Astrocyte (in vitro differentiated cells and primary cell): Measurements from ENCODE around the gene CMIP. TPM values are rescaled to one million over a fixed set of nuclear protein-coding genes. Genes with fewer than 3 reads are reported as not detected.

Source experiments
- DNase-seq: peaks from one replicate; pipeline ENCODE4 v3.0.0-alpha.2; 2010; ENCODE audit warnings: low read depth
- FAIRE-seq: peaks from 2 replicates; lab custom pipeline; 2011; peaks lifted over from hg19 to GRCh38; lab: Jason Lieb, UNC
- H2AFZ ChIP-seq: 2 replicates; pipeline ENCODE4 v1.6.0; 2012; ENCODE audit warnings: low read depth, low read length, inconsistent platforms
- H3K27ac ChIP-seq: 2 replicates; pipeline ENCODE4 v1.5.1; 2011; ENCODE audit warnings: low read depth, low read length, inconsistent platforms
- H3K27me3 ChIP-seq: 2 replicates; pipeline ENCODE4 v1.6.0; 2011; ENCODE audit warnings: low read length, inconsistent platforms; ENCODE audit not compliant: insufficient read depth
- H3K36me3 ChIP-seq: 2 replicates; pipeline ENCODE4 v1.5.1; 2011; ENCODE audit warnings: low read length, inconsistent platforms; ENCODE audit not compliant: insufficient read depth
- H3K4me1 ChIP-seq: 2 replicates; pipeline ENCODE4 v1.5.1; 2011; ENCODE audit warnings: low read length, inconsistent platforms; ENCODE audit not compliant: insufficient read depth
- H3K4me2 ChIP-seq: 2 replicates; pipeline ENCODE4 v1.6.0; 2012; ENCODE audit warnings: low read length, inconsistent platforms
- H3K4me3 ChIP-seq: 2 replicates; pipeline ENCODE4 v1.5.1; 2011; ENCODE audit warnings: low read depth, mild to moderate bottlenecking, low read length, inconsistent platforms; ENCODE audit not compliant: insufficient read depth
- H3K79me2 ChIP-seq: 2 replicates; pipeline ENCODE4 v1.6.0; 2012; ENCODE audit warnings: mild to moderate bottlenecking, low read length, inconsistent platforms; ENCODE audit not compliant: insufficient read depth
- H3K9ac ChIP-seq: 2 replicates; pipeline ENCODE4 v1.6.0; 2012; ENCODE audit warnings: mild to moderate bottlenecking, low read length, inconsistent platforms
- H3K9me3 ChIP-seq: 2 replicates; pipeline ENCODE4 v1.5.1; 2012; ENCODE audit warnings: low read depth, mild to moderate bottlenecking, low read length, inconsistent platforms; ENCODE audit not compliant: insufficient read depth
- H4K20me1 ChIP-seq: 2 replicates; pipeline ENCODE4 v1.6.0; 2012; ENCODE audit warnings: low read length, inconsistent platforms; ENCODE audit not compliant: insufficient read depth
- H3K27ac Mint-ChIP-seq: one replicate; pipeline ENCODE4 v1.8.0; 2021; ENCODE audit warnings: mild to moderate bottlenecking, mixed read lengths; ENCODE audit not compliant: unreplicated experiment
- H3K27me3 Mint-ChIP-seq: one replicate; pipeline ENCODE4 v1.8.0; 2021; ENCODE audit warnings: low read depth, mixed read lengths; ENCODE audit not compliant: unreplicated experiment
- H3K36me3 Mint-ChIP-seq: one replicate; pipeline ENCODE4 v1.8.0; 2021; ENCODE audit warnings: low read depth, mixed read lengths; ENCODE audit not compliant: unreplicated experiment
- H3K4me1 Mint-ChIP-seq: one replicate; pipeline ENCODE4 v1.8.0; 2021; ENCODE audit warnings: low read depth, mixed read lengths; ENCODE audit not compliant: unreplicated experiment
- H3K4me3 Mint-ChIP-seq: one replicate; pipeline ENCODE4 v1.8.0; 2021; ENCODE audit warnings: mild to moderate bottlenecking, moderate library complexity, mixed read lengths; ENCODE audit not compliant: unreplicated experiment
- H3K9me3 Mint-ChIP-seq: one replicate; pipeline ENCODE4 v1.8.0; 2021; ENCODE audit warnings: mild to moderate bottlenecking, mixed read lengths; ENCODE audit not compliant: unreplicated experiment
- EZH2 ChIP-seq: IDR thresholded peaks from 2 replicates; pipeline ENCODE4 v1.6.1; 2012; ENCODE audit warnings: mild to moderate bottlenecking, low read length, inconsistent platforms; ENCODE audit not compliant: insufficient read depth
- total RNA-seq: library from RNA; stranded (reverse); gene quantifications from 2 replicates; pipeline ENCODE4 v1.2.1, GENCODE V29; 2021
- TF ChIP-seq, protein P1 (sequence below): IDR thresholded peaks from 2 replicates; pipeline ENCODE4 v1.5.1; 2011; ENCODE audit warnings: low read depth, mild to moderate bottlenecking, inconsistent platforms, low read length, moderate library complexity; ENCODE audit not compliant: insufficient read depth

Gene CMIP
- total RNA-seq, 1 donor from 2014 or later: 71.5 TPM

DNA sequence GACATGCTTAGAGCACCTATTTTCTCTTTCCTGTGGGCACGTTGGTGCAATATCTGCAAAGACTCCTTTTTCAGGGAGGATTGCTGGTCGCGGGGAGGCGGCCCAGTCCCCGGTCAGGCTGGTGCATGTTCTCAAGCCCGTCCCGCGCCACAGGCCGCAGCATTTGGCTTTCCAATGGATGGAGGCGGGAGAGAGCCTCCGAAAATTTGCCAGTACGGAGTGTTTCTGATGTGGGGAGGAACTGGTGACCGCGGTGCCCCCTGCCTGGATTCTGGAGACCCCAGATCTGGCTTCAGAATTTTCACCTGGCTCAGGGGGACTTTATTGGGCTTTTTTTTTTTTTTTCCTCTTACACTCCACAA is 2.3 kb downstream of the CMIP start:
- peak overlapping the region; percentile 95 for H3K4me2 ChIP-seq
- Mint-ChIP-seq H3K4me3 (peak overlapping the region; percentile 98), H3K36me3 (peaks cover 4% of the 10 kb centered on the region), H3K4me1 (peaks cover 33% of the 10 kb centered on the region), H3K9me3 (peaks cover 2% of the 10 kb centered on the region), H3K27me3 (peaks cover under 1% of the 10 kb centered on the region), H3K27ac (peak overlapping the region; percentile 91)
- H3K27me3 ChIP-seq: peaks cover 7% of the 10 kb centered on the region
- H3K4me1 ChIP-seq: peaks cover 26% of the 10 kb centered on the region
- FAIRE-seq (no peak), DNase-seq (no peak)
- peak overlapping the region; percentile 91 for H3K9ac ChIP-seq
- no peaks in the 10 kb centered on the region for H3K9me3 ChIP-seq
- H4K20me1 ChIP-seq: peaks cover 63% of the 10 kb centered on the region
- H3K4me3 ChIP-seq: peak overlapping the region; percentile 77
- TF ChIP-seq, protein P1, sequence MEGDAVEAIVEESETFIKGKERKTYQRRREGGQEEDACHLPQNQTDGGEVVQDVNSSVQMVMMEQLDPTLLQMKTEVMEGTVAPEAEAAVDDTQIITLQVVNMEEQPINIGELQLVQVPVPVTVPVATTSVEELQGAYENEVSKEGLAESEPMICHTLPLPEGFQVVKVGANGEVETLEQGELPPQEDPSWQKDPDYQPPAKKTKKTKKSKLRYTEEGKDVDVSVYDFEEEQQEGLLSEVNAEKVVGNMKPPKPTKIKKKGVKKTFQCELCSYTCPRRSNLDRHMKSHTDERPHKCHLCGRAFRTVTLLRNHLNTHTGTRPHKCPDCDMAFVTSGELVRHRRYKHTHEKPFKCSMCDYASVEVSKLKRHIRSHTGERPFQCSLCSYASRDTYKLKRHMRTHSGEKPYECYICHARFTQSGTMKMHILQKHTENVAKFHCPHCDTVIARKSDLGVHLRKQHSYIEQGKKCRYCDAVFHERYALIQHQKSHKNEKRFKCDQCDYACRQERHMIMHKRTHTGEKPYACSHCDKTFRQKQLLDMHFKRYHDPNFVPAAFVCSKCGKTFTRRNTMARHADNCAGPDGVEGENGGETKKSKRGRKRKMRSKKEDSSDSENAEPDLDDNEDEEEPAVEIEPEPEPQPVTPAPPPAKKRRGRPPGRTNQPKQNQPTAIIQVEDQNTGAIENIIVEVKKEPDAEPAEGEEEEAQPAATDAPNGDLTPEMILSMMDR: no peak
- no peak for TF ChIP-seq EZH2
- peak overlapping the region; percentile 54 for H3K27ac ChIP-seq
- H3K79me2 ChIP-seq: peaks cover 68% of the 10 kb centered on the region
- no peak overlapping the region for H2AFZ ChIP-seq
- H3K36me3 ChIP-seq: no peaks in the 10 kb centered on the region

GRCh38 chr16:81447383-81448101 is 2.9 kb downstream of the CMIP start:
- Histone ChIP-seq H2AFZ (no peak overlapping the region), H4K20me1 (peaks cover 69% of the 10 kb centered on the region), H3K79me2 (peaks cover 75% of the 10 kb centered on the region), H3K9ac (peak overlapping the region; percentile 91), H3K27ac (no peak overlapping the region), H3K4me2 (peak overlapping the region; percentile 95), H3K4me3 (peak overlapping the region; percentile 77), H3K4me1 (peaks cover 29% of the 10 kb centered on the region), H3K36me3 (no peaks in the 10 kb centered on the region), H3K9me3 (no peaks in the 10 kb centered on the region), H3K27me3 (peaks cover 6% of the 10 kb centered on the region)
- Mint-ChIP-seq H3K27me3 (no peaks in the 10 kb centered on the region), H3K4me3 (peak overlapping the region; percentile 98), H3K36me3 (peaks cover 4% of the 10 kb centered on the region), H3K27ac (peak overlapping the region; percentile 53), H3K9me3 (peaks cover 2% of the 10 kb centered on the region), H3K4me1 (peaks cover 37% of the 10 kb centered on the region)
- DNase-seq: peak; percentile 12
- FAIRE-seq: no peak
- TF ChIP-seq, protein P1: no peak
- TF ChIP-seq EZH2: no peak
